A673 (cell line): ENCODE measurements around the gene KRT81. TPM values are rescaled to one million over a fixed set of nuclear protein-coding genes. Genes with fewer than 3 reads are reported as not detected.

Experiments
- BruUV-seq: library from RNA; stranded (reverse); fragments of 400-500 nt; replicated peaks from 2 replicates; lab custom pipeline; 2021; lab: Mats Ljungman, UMichigan
- CTCF ChIA-PET: fragments of 300-600 bp; sonication (Branson Sonifier 250); formaldehyde crosslinking; loops from one replicate; lab custom pipeline; 2022; ENCODE audit warnings: antibody characterized with exemption; lab: Charles Lee
- POLR2A ChIA-PET: fragments of 300-600 bp; sonication (Branson Sonifier 250); formaldehyde crosslinking; loops from one replicate; lab custom pipeline; 2022; ENCODE audit warnings: antibody characterized with exemption; ENCODE audit not compliant: low non-redundant PET; lab: Charles Lee
- DNase-seq: peaks from one replicate; pipeline ENCODE4 v3.0.0-alpha.2; 2015; ENCODE audit warnings: low spot score
- H3K27ac ChIP-seq: fragments of 200-600 bp; sonication (generic); 2 replicates; pipeline ENCODE4 v1.5.1; 2016; ENCODE audit warnings: mixed run types, low read depth, mild to moderate bottlenecking, mixed read lengths, antibody characterized with exemption, low read length; ENCODE audit not compliant: poor library complexity, severe bottlenecking
- H3K27me3 ChIP-seq: fragments of 200-600 bp; sonication (generic); replicated peaks from 2 replicates; pipeline ENCODE4 v1.6.1; 2017; ENCODE audit warnings: mixed run types, low read depth, mild to moderate bottlenecking, mixed read lengths, antibody characterized with exemption, low read length; ENCODE audit not compliant: insufficient read depth, poor library complexity
- H3K36me3 ChIP-seq: fragments of 200-600 bp; sonication (generic); 2 replicates; pipeline ENCODE4 v1.6.1; 2016; ENCODE audit warnings: mixed run types, mild to moderate bottlenecking, mixed read lengths, antibody characterized with exemption, low read length; ENCODE audit not compliant: insufficient read depth, poor library complexity, severe bottlenecking
- H3K4me1 ChIP-seq: fragments of 200-600 bp; sonication (generic); 2 replicates; pipeline ENCODE4 v1.6.1; 2017; ENCODE audit warnings: mixed run types, mild to moderate bottlenecking, mixed read lengths, antibody characterized with exemption, low read length; ENCODE audit not compliant: insufficient read depth, poor library complexity, severe bottlenecking
- H3K4me3 ChIP-seq: fragments of 200-600 bp; sonication (generic); 2 replicates; pipeline ENCODE4 v1.5.1; 2016; ENCODE audit warnings: low read depth, mixed run types, mild to moderate bottlenecking, mixed read lengths, low read length; ENCODE audit not compliant: poor library complexity, severe bottlenecking
- H3K9me3 ChIP-seq: fragments of 200-600 bp; sonication (generic); 2 replicates; pipeline ENCODE4 v1.6.1; 2016; ENCODE audit warnings: mixed run types, low read depth, mild to moderate bottlenecking, mixed read lengths, antibody characterized with exemption, low read length; ENCODE audit not compliant: poor library complexity, severe bottlenecking
- CTCF ChIP-seq: fragments of 300-800, 200-600 bp; sonication (generic); conservative IDR thresholded peaks from 2 replicates; pipeline ENCODE4 v1.5.1; 2017; ENCODE audit warnings: low read depth, mild to moderate bottlenecking, antibody characterized with exemption, low read length, moderate library complexity, mixed read lengths
- EZH2 ChIP-seq: fragments of 200-600 bp; sonication (generic); IDR thresholded peaks from 2 replicates; pipeline ENCODE4 v1.6.1; 2017; ENCODE audit warnings: borderline replicate concordance, low read depth, mild to moderate bottlenecking, mixed read lengths, antibody characterized with exemption, low read length; ENCODE audit not compliant: poor library complexity, severe bottlenecking
- intact Hi-C: fragments of 100-400 bp; cut with micrococcal nuclease; formaldehyde crosslinking; loops from one replicate; pipeline ENCODE4 v1.10.0; 2022; ENCODE audit not compliant: unreplicated experiment
- total RNA-seq: library from RNA; stranded (reverse); gene quantifications from 2 replicates; pipeline ENCODE4 v1.2.3, GENCODE V29; 2021

Gene KRT81
- total RNA-seq, 1 experiment from 2014 or later = 0.30 TPM

GRCh38 chr12:52312086-52312485 lies 20.8 kb upstream of the KRT81 start:
- ChIA-PET CTCF (interaction anchor here (0.6 to 0.8 kb wide), 2 partner anchors 568 to 668 kb away, joined by 3 to 5 read pairs; no protein-coding TSS in a partner anchor), POLR2A (no interaction called here)
- TF ChIP-seq CTCF (no peak), EZH2 (no peak)
- no peak for DNase-seq
- Histone ChIP-seq H3K27ac (no peak overlapping the region), H3K36me3 (no peaks in the 10 kb centered on the region), H3K27me3 (peaks cover 26% of the 10 kb centered on the region), H3K4me3 (no peak overlapping the region), H3K4me1 (no peaks in the 10 kb centered on the region), H3K9me3 (no peaks in the 10 kb centered on the region)
- BruUV-seq = no TSS peak
- intact Hi-C loops = no loop called here

- CTCF ChIA-PET = interaction anchor here (1.0 kb wide), 1 partner anchor 17 kb away, joined by 7 read pairs; no protein-coding TSS in a partner anchor
- Histone ChIP-seq H3K27me3 (peaks cover 26% of the 10 kb centered on the region), H3K9me3 (no peaks in the 10 kb centered on the region), H3K4me1 (no peaks in the 10 kb centered on the region), H3K4me3 (no peak overlapping the region), H3K36me3 (no peaks in the 10 kb centered on the region), H3K27ac (no peak overlapping the region)
- POLR2A ChIA-PET = no interaction called here
- no TSS peak for BruUV-seq
- TF ChIP-seq EZH2 = no peak
- TF ChIP-seq CTCF = no peak
- DNase-seq = no peak
- intact Hi-C loops = no loop called here
These were observed 19.9 kb upstream of the KRT81 start for GRCh38 chr12:52311285-52311648.

GRCh38 chr12:52310622-52311284 lies 19.4 kb upstream of the KRT81 start:
- intact Hi-C loops = no loop called here
- Histone ChIP-seq H3K27me3 (peaks cover 26% of the 10 kb centered on the region), H3K4me3 (no peak overlapping the region), H3K4me1 (no peaks in the 10 kb centered on the region), H3K36me3 (no peaks in the 10 kb centered on the region), H3K9me3 (no peaks in the 10 kb centered on the region), H3K27ac (no peak overlapping the region)
- no TSS peak for BruUV-seq
- ChIA-PET CTCF (interaction anchor here (1.0 to 1.1 kb wide), 2 partner anchors 17 to 31 kb away, joined by 4 to 7 read pairs; no protein-coding TSS in a partner anchor), POLR2A (no interaction called here)
- TF ChIP-seq CTCF (no peak), EZH2 (no peak)
- DNase-seq = no peak
